H7 (cell line): ENCODE measurements around the gene VSTM4. TPM values are rescaled to one million over a fixed set of nuclear protein-coding genes. Genes with fewer than 3 reads are reported as not detected.

Experiments used
- DNase-seq: peaks from one replicate; pipeline ENCODE4 v3.0.0; 2012
- H3K27me3 ChIP-seq: 2 replicates; pipeline ENCODE4 v1.6.0; 2011; ENCODE audit warnings: mild to moderate bottlenecking, low read length; ENCODE audit not compliant: control insufficient read depth, insufficient read depth
- H3K36me3 ChIP-seq: replicated peaks from 2 replicates; pipeline ENCODE4 v1.5.1; 2011; ENCODE audit warnings: low read length; ENCODE audit not compliant: control insufficient read depth, insufficient read depth
- H3K4me3 ChIP-seq: 2 replicates; pipeline ENCODE4 v1.5.1; 2011; ENCODE audit warnings: low read depth, mild to moderate bottlenecking, control low read depth, low read length, moderate library complexity; ENCODE audit not compliant: insufficient read depth
- total RNA-seq: library from RNA; depleted of rRNA; stranded (reverse); fragments of >200 nt; shearing (Covaris generic); gene quantifications from 2 replicates; pipeline ENCODE4 v1.2.3, GENCODE V29; 2014; rRNA removed

The VSTM4 gene
- total RNA-seq, 1 experiment from 2014 or later = 0.31 TPM

- DNase-seq = no peak
Observed at GRCh38 chr10:48974510-48975156, 140.7 kb downstream of the VSTM4 start.

GRCh38 chr10:48973065-48973464 lies 142.3 kb downstream of the VSTM4 start:
- no peak for DNase-seq
- Histone ChIP-seq H3K4me3 (no peak overlapping the region), H3K27me3 (no peaks in the 10 kb centered on the region), H3K36me3 (no peaks in the 10 kb centered on the region)

More at GRCh38 chr10:48974510-48975156, 140.7 kb downstream of the VSTM4 start:
- H3K27me3 ChIP-seq = no peaks in the 10 kb centered on the region
- no peaks in the 10 kb centered on the region for H3K36me3 ChIP-seq
- H3K4me3 ChIP-seq = no peak overlapping the region

DNA sequence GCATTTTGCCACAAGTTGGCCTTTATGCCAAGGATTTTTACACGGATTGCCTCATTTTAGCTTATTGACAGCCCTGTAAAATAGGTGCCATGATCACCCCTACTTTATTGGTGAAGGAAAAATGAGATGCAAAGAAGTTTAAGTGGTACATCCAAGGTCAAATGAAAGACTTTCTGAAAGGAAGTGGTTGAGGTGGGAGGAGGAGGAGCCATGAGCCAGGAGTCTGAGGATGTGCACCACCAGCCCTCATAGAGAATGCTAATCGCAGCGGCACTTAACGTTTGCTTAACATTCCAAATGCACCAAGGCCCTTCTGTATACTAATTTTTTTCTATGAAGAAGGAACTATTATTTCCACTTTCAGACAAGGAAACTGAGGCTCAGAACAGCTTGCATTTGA lies 144.7 kb downstream of the VSTM4 start:
- no peak overlapping the region for H3K4me3 ChIP-seq
- no peaks in the 10 kb centered on the region for H3K27me3 ChIP-seq
- H3K36me3 ChIP-seq = no peaks in the 10 kb centered on the region
- no peak for DNase-seq

DNA sequence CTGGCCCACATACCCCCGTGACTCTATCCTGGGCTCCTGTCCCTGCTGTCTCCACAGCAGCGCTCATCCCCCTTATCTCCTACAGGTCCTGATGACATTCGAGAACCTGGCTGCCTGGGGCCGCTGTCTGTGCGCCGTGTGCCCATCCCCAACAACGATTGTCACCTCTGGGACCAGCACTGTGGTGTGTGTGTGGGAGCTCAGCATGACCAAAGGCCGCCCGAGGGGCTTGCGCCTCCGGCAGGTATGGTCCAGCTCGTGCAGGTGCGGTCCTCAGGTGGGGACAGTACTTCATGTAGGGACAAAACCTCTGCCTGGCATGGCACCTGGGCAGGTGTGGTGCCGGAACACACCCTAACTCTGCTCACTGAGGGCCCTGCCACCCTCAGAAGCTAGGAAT lies 145.3 kb downstream of the VSTM4 start:
- Histone ChIP-seq H3K27me3 (no peaks in the 10 kb centered on the region), H3K4me3 (no peak overlapping the region), H3K36me3 (no peaks in the 10 kb centered on the region)
- DNase-seq = no peak

GRCh38 chr10:48968036-48968435 lies 147.3 kb downstream of the VSTM4 start:
- no peak overlapping the region for H3K4me3 ChIP-seq
- H3K36me3 ChIP-seq = no peaks in the 10 kb centered on the region
- H3K27me3 ChIP-seq = no peaks in the 10 kb centered on the region
- DNase-seq = no peak

GRCh38 chr10:48965460-48965859 lies 149.9 kb downstream of the VSTM4 start:
- no peak for DNase-seq
- Histone ChIP-seq H3K4me3 (no peak overlapping the region), H3K27me3 (no peaks in the 10 kb centered on the region), H3K36me3 (no peaks in the 10 kb centered on the region)

Other genes with a start within 250 kb of the VSTM4 start
- gene LRRC18, start 175.7 kb downstream of the VSTM4 start, total RNA-seq = not detected in 2 replicates
- not detected in 2 replicates for gene FAM170B, start 18.5 kb upstream of the VSTM4 start, total RNA-seq
- gene TMEM273, start 72.9 kb upstream of the VSTM4 start, total RNA-seq = not detected in 2 replicates
- not detected in 2 replicates for gene C10orf71, start 183.6 kb upstream of the VSTM4 start, total RNA-seq